CD8-positive, alpha-beta memory T cell (primary cell): Measurements from ENCODE around the gene SYTL3. TPM values are rescaled to one million over a fixed set of nuclear protein-coding genes. Genes with fewer than 3 reads are reported as not detected.
A peak's percentile ranks its signal among the peaks of the same experiment; 100 is the strongest.
"Not testable (repeated sequence)": the region's sequence is repeated elsewhere in the genome, so short reads cannot be mapped to it uniquely, and the experiment has no call there.

Experiments
- CTCF ChIA-PET: fragments of 350-600 bp; sonication (Branson Sonifier 250); formaldehyde crosslinking; loops from one replicate; lab custom pipeline; 2021; ENCODE audit warnings: antibody characterized with exemption; lab: Charles Lee
- POLR2A ChIA-PET: fragments of 350-600 bp; sonication (Branson Sonifier 250); formaldehyde crosslinking; loops from one replicate; lab custom pipeline; 2021; ENCODE audit warnings: antibody characterized with exemption; lab: Charles Lee
- DNase-seq, 5 donors: peaks; one replicate each; pipeline versions ENCODE4 v3.0.0 to v3.0.0-alpha.2; 2020 to 2022; ENCODE audit warnings: mixed read lengths in 1 of 5
- H3K27ac ChIP-seq: one replicate; pipeline ENCODE4 v1.7.0; 2013; ENCODE audit warnings: low read depth, mild to moderate bottlenecking, low read length, moderate library complexity
- H3K27me3 ChIP-seq: 2 replicates; pipeline ENCODE4 v1.7.0; 2013; ENCODE audit warnings: low read length, mild to moderate bottlenecking; ENCODE audit not compliant: insufficient read depth, poor library complexity, severe bottlenecking
- H3K36me3 ChIP-seq: 2 replicates; pipeline ENCODE4 v1.7.0; 2013; ENCODE audit warnings: mild to moderate bottlenecking, low read length, moderate library complexity; ENCODE audit not compliant: insufficient read depth
- H3K4me1 ChIP-seq: 2 replicates; pipeline ENCODE4 v1.7.0; 2013; ENCODE audit warnings: mild to moderate bottlenecking, low read length, moderate library complexity; ENCODE audit not compliant: insufficient read depth
- H3K4me3 ChIP-seq: 2 replicates; pipeline ENCODE4 v1.7.0; 2013; ENCODE audit warnings: mild to moderate bottlenecking, low read length
- H3K9me3 ChIP-seq: 2 replicates; pipeline ENCODE4 v1.7.0; 2013; ENCODE audit warnings: mild to moderate bottlenecking, low read length
- H3K27ac Mint-ChIP-seq, 8 donors: one replicate each; pipeline ENCODE4 v1.8.0; 2020 to 2021; ENCODE audit warnings: mixed read lengths in 8 of 8, mild to moderate bottlenecking in 6 of 8, inconsistent platforms in 3 of 8, moderate library complexity in 3 of 8
- H3K27me3 Mint-ChIP-seq, 2 donors: one replicate each; pipeline ENCODE4 v1.8.0; 2020 to 2021; ENCODE audit warnings: mixed read lengths in 2 of 2, mild to moderate bottlenecking in 1 of 2, moderate library complexity in 1 of 2
- H3K36me3 Mint-ChIP-seq, 3 donors: one replicate each; pipeline ENCODE4 v1.8.0; 2020 to 2021; ENCODE audit warnings: mixed read lengths in 3 of 3, inconsistent platforms in 1 of 3, mild to moderate bottlenecking in 1 of 3
- H3K4me1 Mint-ChIP-seq, 3 donors: one replicate each; pipeline ENCODE4 v1.8.0; 2020 to 2021; ENCODE audit warnings: mixed read lengths in 3 of 3, inconsistent platforms in 1 of 3, mild to moderate bottlenecking in 1 of 3
- H3K4me3 Mint-ChIP-seq, 7 donors: one replicate each; pipeline ENCODE4 v1.8.0; 2020 to 2021; ENCODE audit warnings: mixed read lengths in 7 of 7, mild to moderate bottlenecking in 6 of 7, moderate library complexity in 4 of 7, inconsistent platforms in 2 of 7
- H3K9me3 Mint-ChIP-seq, 5 donors: one replicate each; pipeline ENCODE4 v1.8.0; 2020 to 2022; ENCODE audit warnings: mixed read lengths in 5 of 5, mild to moderate bottlenecking in 3 of 5, moderate library complexity in 2 of 5, inconsistent platforms in 1 of 5
- polyA plus RNA-seq: library from polyadenylated mRNA; unstranded; fragments of 300-500 nt; fragmentation: Illumina TruSeq; gene quantifications from one replicate; pipeline ENCODE4 v1.2.3, GENCODE V29; 2021
- total RNA-seq, 2 experiments: library from RNA; stranded (reverse); gene quantifications; one replicate each; pipeline ENCODE4 v1.2.3, GENCODE V29; 2021

SYTL3 gene
- total and polyA plus RNA-seq, 3 experiments from 2014 or later, result 19.5 to 102 (median 96.6) TPM

GRCh38 chr6:158645064-158646022, 4.5 kb upstream of the SYTL3 start:
- CTCF ChIA-PET, result interaction anchor here (1.0 to 3.9 kb wide), 6 partner anchors 8 to 424 kb away, joined by 3 to 26 read pairs (median 14); no protein-coding TSS in a partner anchor
- peak in 1 of 5 donors; percentile 23 for DNase-seq
- H3K27me3 Mint-ChIP-seq, result peaks cover 0 to 2% of the 10 kb centered on the region in 2 donors
- H3K9me3 ChIP-seq, result no peaks in the 10 kb centered on the region
- H3K36me3 Mint-ChIP-seq, result peaks cover 3 to 35% (median 4%) of the 10 kb centered on the region in 3 donors
- H3K36me3 ChIP-seq, result no peaks in the 10 kb centered on the region
- peak overlapping the region; percentile 90 to 98 (median 96) for H3K27ac Mint-ChIP-seq
- H3K4me1 ChIP-seq, result peaks cover 54% of the 10 kb centered on the region
- no peaks in the 10 kb centered on the region for H3K27me3 ChIP-seq
- peak overlapping the region; percentile 82 for H3K4me3 ChIP-seq
- H3K4me3 Mint-ChIP-seq, result peak overlapping the region; percentile 86 to 95 (median 92)
- H3K4me1 Mint-ChIP-seq, result peaks cover 60 to 82% (median 67%) of the 10 kb centered on the region in 3 donors
- peaks cover 0 to 2% (median 0%) of the 10 kb centered on the region in 5 donors for H3K9me3 Mint-ChIP-seq
- POLR2A ChIA-PET, result interaction anchor here (0.5 to 2.3 kb wide), 5 partner anchors 8 to 458 kb away, joined by 3 to 46 read pairs (median 4); partner anchors contain the start of gene TMEM181
- peak overlapping the region; percentile 93 for H3K27ac ChIP-seq

GRCh38 chr6:158646023-158646910, 3.6 kb upstream of the SYTL3 start:
- Mint-ChIP-seq H3K36me3 (peaks cover 0 to 30% (median 4%) of the 10 kb centered on the region in 3 donors), H3K4me1 (peaks cover 57 to 80% (median 64%) of the 10 kb centered on the region in 3 donors), H3K9me3 (peaks cover 0 to 2% (median 0%) of the 10 kb centered on the region in 5 donors), H3K27ac (peak overlapping the region; percentile 56 to 98 (median 96)), H3K4me3 (peak overlapping the region; percentile 86 to 95 (median 92)), H3K27me3 (peaks cover 0 to 2% of the 10 kb centered on the region in 2 donors)
- H3K27me3 ChIP-seq, result no peaks in the 10 kb centered on the region
- POLR2A ChIA-PET, result no interaction called here
- CTCF ChIA-PET, result interaction anchor here (1.0 to 3.8 kb wide), 7 partner anchors 7 to 425 kb away, joined by 3 to 26 read pairs (median 4); no protein-coding TSS in a partner anchor
- no peak overlapping the region for H3K4me3 ChIP-seq
- H3K36me3 ChIP-seq, result no peaks in the 10 kb centered on the region
- no peaks in the 10 kb centered on the region for H3K9me3 ChIP-seq
- H3K27ac ChIP-seq, result no peak overlapping the region
- peaks cover 53% of the 10 kb centered on the region for H3K4me1 ChIP-seq
- DNase-seq, result no peak

- H3K27ac Mint-ChIP-seq, result peak overlapping the region in 5 of 8 donors; percentile 8 to 81 (median 26)
- POLR2A ChIA-PET, result no interaction called here
- H3K9me3 ChIP-seq, result no peaks in the 10 kb centered on the region
Measured at GRCh38 chr6:158647501-158647900, 2.4 kb upstream of the SYTL3 start.

GRCh38 chr6:158648682-158649131, 1.1 kb upstream of the SYTL3 start:
- no peaks in the 10 kb centered on the region for H3K9me3 ChIP-seq
- ChIA-PET POLR2A (interaction anchor here (1.0 kb wide), 1 partner anchor 38 kb away, joined by 3 read pairs; no protein-coding TSS in a partner anchor), CTCF (interaction anchor here (1.0 to 3.2 kb wide), 4 partner anchors 11 to 456 kb away, joined by 4 to 12 read pairs (median 8); no protein-coding TSS in a partner anchor)
- no peak overlapping the region for H3K27ac ChIP-seq
- Mint-ChIP-seq H3K27ac (peak overlapping the region; percentile 84 to 99 (median 95)), H3K36me3 (peaks cover 3 to 21% (median 8%) of the 10 kb centered on the region in 3 donors), H3K9me3 (peaks cover 0 to 2% (median 0%) of the 10 kb centered on the region in 5 donors), H3K4me1 (peaks cover 52 to 79% (median 56%) of the 10 kb centered on the region in 3 donors), H3K27me3 (peaks cover 0 to 2% of the 10 kb centered on the region in 2 donors), H3K4me3 (peak overlapping the region in 5 of 7 donors; percentile 25 to 97 (median 34))
- H3K4me1 ChIP-seq, result peaks cover 47% of the 10 kb centered on the region
- no peaks in the 10 kb centered on the region for H3K36me3 ChIP-seq
- no peak for DNase-seq
- peak overlapping the region; percentile 15 for H3K4me3 ChIP-seq
- H3K27me3 ChIP-seq, result no peaks in the 10 kb centered on the region

More at GRCh38 chr6:158647501-158647900, 2.4 kb upstream of the SYTL3 start:
- H3K36me3 Mint-ChIP-seq, result peaks cover 0 to 22% (median 4%) of the 10 kb centered on the region in 3 donors
- H3K9me3 Mint-ChIP-seq, result peaks cover 0 to 2% (median 0%) of the 10 kb centered on the region in 5 donors
- peaks cover 45% of the 10 kb centered on the region for H3K4me1 ChIP-seq
- no peak for DNase-seq
- no peak overlapping the region for H3K27ac ChIP-seq
- peak overlapping the region in 1 of 7 donors; percentile 33 for H3K4me3 Mint-ChIP-seq
- peaks cover 0 to 2% of the 10 kb centered on the region in 2 donors for H3K27me3 Mint-ChIP-seq
- H3K4me1 Mint-ChIP-seq, result peaks cover 48 to 76% (median 53%) of the 10 kb centered on the region in 3 donors
- no peaks in the 10 kb centered on the region for H3K27me3 ChIP-seq
- H3K4me3 ChIP-seq, result no peak overlapping the region
- no peaks in the 10 kb centered on the region for H3K36me3 ChIP-seq
- CTCF ChIA-PET, result interaction anchor here (0.7 to 1.4 kb wide), 5 partner anchors 12 to 426 kb away, joined by 3 to 4 read pairs (median 3); no protein-coding TSS in a partner anchor

- Mint-ChIP-seq H3K36me3 (peaks cover 7 to 43% (median 16%) of the 10 kb centered on the region in 3 donors), H3K4me1 (peaks cover 69 to 87% (median 71%) of the 10 kb centered on the region in 3 donors), H3K4me3 (peak overlapping the region in 6 of 7 donors; percentile 80 to 86 (median 83)), H3K27ac (peak overlapping the region; percentile 97 to 100 (median 98))
- H3K27me3 Mint-ChIP-seq, H3K27ac ChIP-seq, H3K9me3 Mint-ChIP-seq, DNase-seq, H3K27me3 ChIP-seq, H3K36me3 ChIP-seq, H3K9me3 ChIP-seq, H3K4me3 ChIP-seq: not testable (repeated sequence)
- ChIA-PET CTCF (interaction anchor here (1.8 to 3.8 kb wide), 3 partner anchors 8 to 39 kb away, joined by 6 to 26 read pairs (median 15); partner anchors contain the start of gene DYNLT1), POLR2A (interaction anchor here (1.0 to 2.0 kb wide), 5 partner anchors 8 to 35 kb away, joined by 3 to 46 read pairs (median 4); partner anchors contain the start of gene DYNLT1)
- H3K4me1 ChIP-seq, result peaks cover 62% of the 10 kb centered on the region
Measured at GRCh38 chr6:158651981-158652737, 2.3 kb downstream of the SYTL3 start.

- peak; percentile 78 to 98 (median 96) for DNase-seq
- Mint-ChIP-seq H3K4me1 (peaks cover 65 to 80% (median 65%) of the 10 kb centered on the region in 3 donors), H3K4me3 (peak overlapping the region; percentile 73 to 86 (median 82)), H3K27me3 (peaks cover 0 to 2% of the 10 kb centered on the region in 2 donors), H3K9me3 (peaks cover 0 to 2% (median 0%) of the 10 kb centered on the region in 5 donors), H3K36me3 (peaks cover 7 to 50% (median 16%) of the 10 kb centered on the region in 3 donors), H3K27ac (peak overlapping the region; percentile 97 to 100 (median 98))
- Histone ChIP-seq H3K4me1 (peaks cover 59% of the 10 kb centered on the region), H3K27ac (peak overlapping the region; percentile 68), H3K9me3 (no peaks in the 10 kb centered on the region), H3K4me3 (peak overlapping the region; percentile 48), H3K36me3 (no peaks in the 10 kb centered on the region), H3K27me3 (no peaks in the 10 kb centered on the region)
- CTCF ChIA-PET, result interaction anchor here (0.7 to 3.8 kb wide), 9 partner anchors 8 to 434 kb away, joined by 3 to 26 read pairs (median 3); partner anchors contain the start of gene DYNLT1
- POLR2A ChIA-PET, result interaction anchor here (0.7 to 2.0 kb wide), 7 partner anchors 8 to 378 kb away, joined by 3 to 46 read pairs (median 3); partner anchors contain the start of gene DYNLT1
Measured at GRCh38 chr6:158653577-158654354, 3.9 kb downstream of the SYTL3 start.
